MM.1S (cell line): ENCODE results near the gene TSPYL4.

Experiments used
- DNase-seq: peaks from one replicate; pipeline ENCODE4 v3.0.0-alpha.2; 2015
- H2AFZ ChIP-seq: fragments of 300-600 bp; sonication (generic); 2 replicates; pipeline ENCODE4 v1.6.0; 2016; ENCODE audit warnings: antibody characterized with exemption, low read length
- H3F3A ChIP-seq: fragments of 300-600 bp; sonication (generic); 2 replicates; pipeline ENCODE4 v1.6.1; 2016; ENCODE audit warnings: mild to moderate bottlenecking, antibody characterized with exemption, low read length, moderate library complexity, mixed read lengths; ENCODE audit not compliant: insufficient read depth
- H3K27ac ChIP-seq: fragments of 300-600 bp; sonication (generic); 2 replicates; pipeline ENCODE4 v1.5.1; 2016; ENCODE audit warnings: mild to moderate bottlenecking, low read length
- H3K27me3 ChIP-seq: fragments of 300-600 bp; sonication (generic); replicated peaks from 2 replicates; pipeline ENCODE4 v1.6.0; 2016; ENCODE audit warnings: low read length; ENCODE audit not compliant: insufficient read depth
- H3K36me3 ChIP-seq: fragments of 300-600 bp; sonication (generic); replicated peaks from 2 replicates; pipeline ENCODE4 v1.6.1; 2016; ENCODE audit warnings: mild to moderate bottlenecking, low read length, mixed read lengths; ENCODE audit not compliant: insufficient read depth
- H3K4me1 ChIP-seq: fragments of 300-600 bp; sonication (generic); 2 replicates; pipeline ENCODE4 v1.6.1; 2016; ENCODE audit warnings: low read length, mixed read lengths
- H3K4me2 ChIP-seq: fragments of 300-600 bp; sonication (generic); 2 replicates; pipeline ENCODE4 v1.6.0; 2016; ENCODE audit warnings: low read depth, low read length
- H3K4me3 ChIP-seq: fragments of 300-600 bp; sonication (generic); 2 replicates; pipeline ENCODE4 v1.5.1; 2016; ENCODE audit warnings: low read length, mixed read lengths
- H3K79me2 ChIP-seq: fragments of 300-600 bp; sonication (generic); 2 replicates; pipeline ENCODE4 v1.6.1; 2016; ENCODE audit warnings: mixed run types, low read length, mixed read lengths
- H3K9ac ChIP-seq: fragments of 300-600 bp; sonication (generic); 2 replicates; pipeline ENCODE4 v1.6.1; 2016; ENCODE audit warnings: low read length, mixed read lengths
- H3K9me2 ChIP-seq: fragments of 300-600 bp; sonication (generic); replicated peaks from 2 replicates; pipeline ENCODE4 v1.6.1; 2016; ENCODE audit warnings: mild to moderate bottlenecking, low read length, mixed read lengths; ENCODE audit not compliant: insufficient read depth
- H3K9me3 ChIP-seq: fragments of 300-600 bp; sonication (generic); replicated peaks from 2 replicates; pipeline ENCODE4 v1.6.1; 2016; ENCODE audit warnings: mild to moderate bottlenecking, low read length, mixed read lengths; ENCODE audit not compliant: insufficient read depth
- H4K20me1 ChIP-seq: fragments of 300-600 bp; sonication (generic); 2 replicates; pipeline ENCODE4 v1.6.1; 2016; ENCODE audit warnings: mild to moderate bottlenecking, low read length, moderate library complexity, mixed read lengths; ENCODE audit not compliant: insufficient read depth
- EZH2 ChIP-seq: fragments of 300-600 bp; sonication (generic); optimal IDR thresholded peaks from 2 replicates; pipeline ENCODE3; 2017; ENCODE audit warnings: low read depth, mild to moderate bottlenecking, antibody characterized with exemption, low read length, mixed read lengths
- EZH2phosphoT487 ChIP-seq: fragments of 300-600 bp; sonication (generic); IDR thresholded peaks from 2 replicates; pipeline ENCODE4 v1.6.1; 2018; ENCODE audit warnings: antibody characterized with exemption, low read length
- TF ChIP-seq, protein P1 (sequence below): fragments of 300-600 bp; sonication (generic); IDR thresholded peaks from 2 replicates; pipeline ENCODE4 v1.5.1; 2016; ENCODE audit warnings: antibody characterized with exemption, low read length, mixed read lengths

Gene TSPYL4

DNA sequence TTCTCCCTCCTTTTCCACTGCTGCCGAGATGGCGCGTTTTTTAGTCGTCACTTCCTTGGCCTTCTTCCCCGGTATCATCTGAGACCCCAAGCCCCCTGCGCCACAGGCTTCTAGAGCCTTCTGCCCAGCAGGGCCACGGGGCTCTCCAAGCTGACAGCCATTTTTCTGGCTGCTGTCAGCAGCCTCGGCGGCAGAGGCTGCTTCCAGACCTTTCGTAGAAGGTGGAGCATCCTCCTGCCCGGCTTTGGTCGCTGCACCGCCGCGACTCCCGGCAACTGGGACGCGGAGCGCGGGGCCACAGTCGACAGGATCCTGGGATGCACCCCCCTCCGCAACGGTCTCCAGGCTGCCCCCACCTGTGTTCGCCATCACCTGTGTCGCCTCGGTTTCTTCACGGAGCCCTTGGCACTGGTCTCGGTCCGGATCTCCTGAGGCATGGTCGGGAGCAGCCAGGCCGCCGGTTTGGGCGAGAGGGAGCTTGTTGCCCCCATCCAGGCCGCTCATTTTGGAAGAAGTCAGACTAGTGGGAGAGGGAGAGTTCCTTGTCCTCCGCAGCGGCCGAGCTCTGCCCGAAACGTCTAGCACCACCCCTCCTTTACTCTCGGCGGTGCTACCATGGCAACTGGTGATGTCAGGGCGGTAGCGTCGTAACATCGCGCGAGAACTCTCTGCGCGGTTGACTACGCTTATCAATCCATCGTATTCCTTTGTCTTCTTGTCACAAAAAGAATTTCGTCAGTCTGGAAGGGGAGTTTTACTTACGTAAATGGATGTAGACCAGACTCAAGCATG lies at the start of gene TSPYL4:
TSS of gene TSPYL4 (minus strand) at position 571 of the 792 bp plus-strand sequence. CDS start at position 504, 67 bp downstream.
- H3K4me3 ChIP-seq: peak within 1 kb of the TSS; percentile 98
- TF ChIP-seq EZH2 (no peak), EZH2phosphoT487 (no peak)
- TF ChIP-seq, protein P1, sequence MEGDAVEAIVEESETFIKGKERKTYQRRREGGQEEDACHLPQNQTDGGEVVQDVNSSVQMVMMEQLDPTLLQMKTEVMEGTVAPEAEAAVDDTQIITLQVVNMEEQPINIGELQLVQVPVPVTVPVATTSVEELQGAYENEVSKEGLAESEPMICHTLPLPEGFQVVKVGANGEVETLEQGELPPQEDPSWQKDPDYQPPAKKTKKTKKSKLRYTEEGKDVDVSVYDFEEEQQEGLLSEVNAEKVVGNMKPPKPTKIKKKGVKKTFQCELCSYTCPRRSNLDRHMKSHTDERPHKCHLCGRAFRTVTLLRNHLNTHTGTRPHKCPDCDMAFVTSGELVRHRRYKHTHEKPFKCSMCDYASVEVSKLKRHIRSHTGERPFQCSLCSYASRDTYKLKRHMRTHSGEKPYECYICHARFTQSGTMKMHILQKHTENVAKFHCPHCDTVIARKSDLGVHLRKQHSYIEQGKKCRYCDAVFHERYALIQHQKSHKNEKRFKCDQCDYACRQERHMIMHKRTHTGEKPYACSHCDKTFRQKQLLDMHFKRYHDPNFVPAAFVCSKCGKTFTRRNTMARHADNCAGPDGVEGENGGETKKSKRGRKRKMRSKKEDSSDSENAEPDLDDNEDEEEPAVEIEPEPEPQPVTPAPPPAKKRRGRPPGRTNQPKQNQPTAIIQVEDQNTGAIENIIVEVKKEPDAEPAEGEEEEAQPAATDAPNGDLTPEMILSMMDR: no peak

DNA sequence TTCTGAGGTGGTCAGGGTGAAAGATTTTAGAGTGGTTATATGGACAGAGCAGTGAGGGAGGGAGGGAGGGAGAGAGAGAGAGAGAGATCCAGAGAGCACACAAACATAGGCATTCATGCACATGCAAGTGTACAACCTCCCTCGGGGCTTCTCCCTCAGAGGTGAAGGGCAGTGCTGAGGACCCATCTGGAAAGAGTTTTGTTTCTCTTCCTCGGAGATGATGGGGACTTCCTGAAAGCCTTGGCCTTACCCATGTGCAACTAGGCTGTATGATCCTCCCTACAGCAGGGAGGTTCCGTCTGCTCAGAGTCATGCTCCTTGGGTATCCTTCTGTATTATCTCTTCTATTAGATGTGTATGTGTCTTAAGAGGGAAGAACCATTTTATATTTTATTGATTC lies 47.2 kb upstream of the TSPYL4 start:
- H3K4me2 ChIP-seq: no peak overlapping the region
- H3F3A ChIP-seq: no peaks in the 10 kb centered on the region
- H2AFZ ChIP-seq: no peak overlapping the region
- H3K9me2 ChIP-seq: no peaks in the 10 kb centered on the region
- TF ChIP-seq EZH2 (no peak), EZH2phosphoT487 (no peak)
- TF ChIP-seq, protein P1: no peak
- no peak overlapping the region for H3K27ac ChIP-seq
- no peaks in the 10 kb centered on the region for H3K36me3 ChIP-seq
- H3K9ac ChIP-seq: no peak overlapping the region
- no peaks in the 10 kb centered on the region for H4K20me1 ChIP-seq
- no peak for DNase-seq
- no peaks in the 10 kb centered on the region for H3K79me2 ChIP-seq
- H3K4me3 ChIP-seq: no peak overlapping the region
- H3K4me1 ChIP-seq: no peaks in the 10 kb centered on the region
- no peaks in the 10 kb centered on the region for H3K27me3 ChIP-seq
- no peaks in the 10 kb centered on the region for H3K9me3 ChIP-seq

More for the DNA sequence above, at the start of gene TSPYL4:
- no peaks in the 10 kb centered on the region for H3K27me3 ChIP-seq
- peaks cover 26% of the 10 kb centered on the region for H3K79me2 ChIP-seq
- H3K27ac ChIP-seq: peak within 1 kb of the TSS; percentile 52; the same call in 1 of the 2 replicates
- H3K4me2 ChIP-seq: peak within 1 kb of the TSS; percentile 92
- no peaks in the 10 kb centered on the region for H3F3A ChIP-seq
- no peaks in the 10 kb centered on the region for H3K9me3 ChIP-seq
- no peaks in the 10 kb centered on the region for H3K36me3 ChIP-seq
- H3K4me1 ChIP-seq: peaks cover 13% of the 10 kb centered on the region
- peak; percentile 93 for DNase-seq
- no peaks in the 10 kb centered on the region for H4K20me1 ChIP-seq
- H3K9ac ChIP-seq: peak within 1 kb of the TSS; percentile 84
- H2AFZ ChIP-seq: peak within 1 kb of the TSS; percentile 90
- no peaks in the 10 kb centered on the region for H3K9me2 ChIP-seq

DNA sequence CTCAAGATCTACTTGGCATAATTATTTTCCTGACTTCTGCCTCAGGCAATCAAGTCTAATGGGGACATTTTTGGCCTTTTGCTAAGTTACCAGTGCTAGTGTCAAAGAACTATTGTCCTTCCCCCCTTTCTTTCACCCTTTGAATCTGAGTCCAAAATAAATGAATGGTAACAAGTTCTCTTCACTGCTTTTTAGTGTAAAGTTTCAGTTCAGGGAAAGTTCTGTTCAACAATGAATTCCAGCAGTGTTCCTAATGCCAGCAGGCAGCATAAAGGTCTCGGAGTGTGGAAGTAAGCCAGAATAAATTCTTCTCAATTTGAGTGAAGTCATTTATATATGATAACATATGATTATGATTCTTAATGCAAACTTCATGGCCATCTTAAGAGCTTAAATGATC lies 46.7 kb upstream of the TSPYL4 start:
- no peak overlapping the region for H3K9ac ChIP-seq
- H3K36me3 ChIP-seq: no peaks in the 10 kb centered on the region
- TF ChIP-seq EZH2 (no peak), EZH2phosphoT487 (no peak)
- TF ChIP-seq, protein P1: no peak

More for the DNA sequence above, 46.7 kb upstream of the TSPYL4 start:
- Histone ChIP-seq H3K79me2 (no peaks in the 10 kb centered on the region), H3K27me3 (no peaks in the 10 kb centered on the region), H3K4me3 (no peak overlapping the region), H2AFZ (no peak overlapping the region), H3K4me2 (no peak overlapping the region), H3K4me1 (no peaks in the 10 kb centered on the region), H3F3A (no peaks in the 10 kb centered on the region), H3K9me2 (no peaks in the 10 kb centered on the region), H3K9me3 (no peaks in the 10 kb centered on the region), H3K27ac (no peak overlapping the region), H4K20me1 (no peaks in the 10 kb centered on the region)
- no peak for DNase-seq
